ENCODE measurements around the gene FBXO34. TPM values are rescaled to one million over a fixed set of nuclear protein-coding genes. Genes with fewer than 3 reads are reported as not detected.
"Not testable (repeated sequence)": the region's sequence is repeated elsewhere in the genome, so short reads cannot be mapped to it uniquely, and the experiment has no call there.

Gene FBXO34
- total RNA-seq, 1 donor from 2014 or later, result 30.3 TPM

DNA sequence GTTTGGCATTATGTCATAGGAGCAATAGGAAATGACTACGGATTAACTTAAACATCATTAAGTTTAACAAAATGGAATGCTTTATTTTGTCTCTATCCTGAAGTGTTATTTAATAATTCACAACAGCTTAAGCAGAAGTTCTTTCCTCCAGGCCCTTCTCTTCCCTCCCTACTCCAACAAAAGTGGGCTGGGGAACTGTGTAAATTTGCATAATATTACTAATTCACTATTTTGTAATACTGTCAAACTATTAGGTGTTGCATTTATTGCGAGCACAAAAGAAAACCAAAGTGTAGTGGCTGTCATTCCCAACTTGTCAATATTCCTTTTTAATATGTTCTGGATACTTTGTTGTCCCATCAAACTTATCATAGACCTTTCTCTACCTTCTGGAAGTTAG lies 70.6 kb downstream of the FBXO34 start:
- DNase-seq (ENCODE audit: low read depth), result no peak

- not testable (repeated sequence) for DNase-seq (ENCODE audit: low read depth)
Observed at GRCh38 chr14:55344582-55345163, 73.5 kb downstream of the FBXO34 start.

- DNase-seq (ENCODE audit: low read depth), result no peak
Observed at GRCh38 chr14:55347040-55347439, 75.8 kb downstream of the FBXO34 start.

GRCh38 chr14:55347748-55348147 lies 76.5 kb downstream of the FBXO34 start:
- no peak for DNase-seq (ENCODE audit: low read depth)

DNA sequence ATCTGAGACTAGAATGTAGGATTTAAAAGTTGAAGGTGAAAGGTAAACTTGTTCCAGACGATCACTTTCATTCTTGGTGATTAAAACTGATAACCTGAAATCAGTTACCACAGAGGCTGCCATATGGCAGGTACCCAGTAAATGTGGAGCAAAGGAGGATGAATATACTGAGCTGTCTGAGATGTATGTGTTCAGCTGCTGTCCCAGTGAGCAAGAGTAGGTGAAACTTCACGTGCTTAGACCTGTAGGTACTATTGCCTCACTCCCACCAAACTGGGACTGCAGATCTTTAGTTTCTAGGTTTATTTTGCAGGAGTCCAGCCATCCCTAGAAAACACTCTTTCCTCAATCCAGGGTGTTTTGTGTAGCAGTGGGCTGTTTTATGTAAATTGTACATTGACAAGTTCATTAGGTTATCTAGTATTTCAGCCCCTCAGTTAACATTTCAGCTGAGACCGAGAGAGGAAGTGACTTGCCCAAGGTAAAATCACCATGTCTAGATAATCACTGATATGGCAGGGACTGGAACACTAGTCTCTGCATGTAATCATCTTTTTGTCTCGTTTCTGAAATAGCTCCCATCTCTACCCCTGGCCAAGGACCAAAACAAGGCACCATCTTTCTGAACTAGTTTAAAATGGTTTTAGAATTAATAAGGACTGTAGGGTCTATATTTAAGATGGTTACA lies 77.7 kb downstream of the FBXO34 start:
- no peak for DNase-seq (ENCODE audit: low read depth)

DNA sequence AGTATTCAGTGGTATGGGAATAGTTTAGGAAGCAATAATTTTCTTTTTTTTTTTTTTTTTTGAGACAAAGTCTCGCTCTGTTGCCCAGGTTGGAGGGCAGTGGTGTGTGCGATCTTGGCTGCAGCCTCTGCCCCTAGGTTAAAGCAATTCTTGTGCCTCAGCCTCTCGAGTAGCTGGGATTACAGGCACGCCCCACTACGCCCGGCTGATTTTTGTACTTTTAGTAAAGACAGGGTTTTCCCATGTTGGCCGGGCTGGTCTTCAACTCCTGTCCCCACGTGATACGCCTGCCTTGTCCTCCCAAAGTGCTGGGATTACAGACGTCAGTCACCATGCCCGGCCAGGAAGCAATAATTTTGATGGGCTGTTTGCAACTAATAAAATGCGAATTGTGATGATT lies 78.3 kb downstream of the FBXO34 start:
- no peak for DNase-seq (ENCODE audit: low read depth)

DNA sequence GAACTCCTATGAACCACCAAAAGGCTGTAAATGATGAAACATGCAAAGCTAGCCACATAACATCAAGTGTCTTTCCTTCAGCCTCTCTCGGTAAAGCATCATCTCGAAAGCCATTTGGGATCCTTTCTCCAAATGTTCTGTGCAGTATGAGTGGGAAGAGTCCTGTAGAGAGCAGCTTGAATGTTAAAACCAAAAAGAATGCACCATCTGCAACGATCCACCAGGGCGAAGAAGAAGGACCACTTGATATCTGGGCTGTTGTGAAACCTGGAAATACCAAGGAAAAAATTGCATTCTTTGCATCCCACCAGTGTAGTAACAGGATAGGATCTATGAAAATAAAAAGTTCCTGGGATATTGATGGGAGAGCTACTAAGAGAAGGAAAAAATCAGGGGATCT lies 79.2 kb downstream of the FBXO34 start:
- DNase-seq (ENCODE audit: low read depth), result no peak

- DNase-seq (ENCODE audit: low read depth), result no peak
Observed at GRCh38 chr14:55351111-55351510, 79.9 kb downstream of the FBXO34 start.

- no peak for DNase-seq (ENCODE audit: low read depth)
Observed at GRCh38 chr14:55352201-55352600, 81.0 kb downstream of the FBXO34 start.

GRCh38 chr14:55353686-55354467 lies 82.7 kb downstream of the FBXO34 start:
- no peak for DNase-seq (ENCODE audit: low read depth)

- DNase-seq (ENCODE audit: low read depth), result peak; percentile 58
Observed at GRCh38 chr14:55354500-55354899, 83.3 kb downstream of the FBXO34 start.

- no peak for DNase-seq (ENCODE audit: low read depth)
Observed at GRCh38 chr14:55355922-55356321, 84.7 kb downstream of the FBXO34 start.

DNA sequence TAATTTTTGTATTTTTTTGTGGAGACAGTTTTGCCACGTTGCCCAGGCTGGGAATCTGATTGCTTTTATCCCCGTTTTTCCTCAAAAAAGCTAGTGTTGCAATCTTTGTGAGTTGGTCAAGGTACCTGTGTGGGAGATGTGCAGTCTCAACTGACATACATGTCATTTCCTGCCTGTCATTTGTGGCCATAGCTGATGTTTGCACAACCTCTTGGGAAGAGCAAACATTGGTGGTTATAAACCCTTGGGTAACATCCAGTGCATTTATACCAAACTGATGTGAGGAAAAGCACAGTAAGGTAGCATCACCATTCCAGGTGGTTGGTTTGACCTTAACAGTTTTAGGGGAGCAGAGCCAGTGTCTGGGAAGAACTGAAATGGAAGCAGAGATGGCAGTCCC lies 85.7 kb downstream of the FBXO34 start:
- DNase-seq (ENCODE audit: low read depth), result no peak

GRCh38 chr14:55359307-55359706 lies 88.1 kb downstream of the FBXO34 start:
- DNase-seq (ENCODE audit: low read depth), result no peak

DNA sequence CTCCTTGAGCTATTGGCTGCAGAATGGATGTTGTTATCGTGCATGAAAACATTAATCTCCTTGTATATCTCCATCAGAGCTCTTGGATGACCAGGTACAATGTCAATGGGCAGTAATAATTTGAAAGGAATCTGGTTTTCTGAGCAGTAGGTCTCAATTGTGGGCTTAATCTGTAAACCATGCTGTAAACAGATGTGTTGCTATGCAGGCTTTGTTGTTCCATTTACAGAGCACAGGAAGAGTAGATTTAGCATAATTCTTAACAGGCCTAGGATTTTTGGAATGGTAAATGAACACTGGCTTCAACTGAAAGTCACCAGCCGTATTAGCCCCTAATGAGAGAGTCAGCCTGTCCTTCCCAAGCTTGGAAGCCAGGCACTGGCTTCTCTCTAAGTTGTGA lies 90.0 kb downstream of the FBXO34 start:
- DNase-seq (ENCODE audit: low read depth), result no peak

DNA sequence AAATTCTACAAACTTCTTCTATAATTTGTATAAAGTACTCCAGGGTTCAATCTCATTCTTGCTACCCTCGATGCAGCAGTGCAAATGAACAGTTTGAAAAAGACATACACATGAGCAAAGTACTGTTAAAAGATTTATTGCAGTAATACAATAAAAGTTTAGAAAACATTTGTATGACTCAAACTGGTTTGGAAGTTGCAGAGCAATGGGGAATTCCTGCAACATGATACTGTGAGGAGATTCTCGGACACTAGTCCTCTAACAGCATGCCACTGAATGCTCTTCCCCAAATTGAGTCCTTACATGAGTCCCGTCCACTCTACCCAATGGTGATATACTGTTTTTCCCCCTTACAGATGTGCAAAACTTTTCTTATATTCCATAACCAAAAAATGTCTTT lies 95.0 kb downstream of the FBXO34 start:
- peak; percentile 72 for DNase-seq (ENCODE audit: low read depth)

DNA sequence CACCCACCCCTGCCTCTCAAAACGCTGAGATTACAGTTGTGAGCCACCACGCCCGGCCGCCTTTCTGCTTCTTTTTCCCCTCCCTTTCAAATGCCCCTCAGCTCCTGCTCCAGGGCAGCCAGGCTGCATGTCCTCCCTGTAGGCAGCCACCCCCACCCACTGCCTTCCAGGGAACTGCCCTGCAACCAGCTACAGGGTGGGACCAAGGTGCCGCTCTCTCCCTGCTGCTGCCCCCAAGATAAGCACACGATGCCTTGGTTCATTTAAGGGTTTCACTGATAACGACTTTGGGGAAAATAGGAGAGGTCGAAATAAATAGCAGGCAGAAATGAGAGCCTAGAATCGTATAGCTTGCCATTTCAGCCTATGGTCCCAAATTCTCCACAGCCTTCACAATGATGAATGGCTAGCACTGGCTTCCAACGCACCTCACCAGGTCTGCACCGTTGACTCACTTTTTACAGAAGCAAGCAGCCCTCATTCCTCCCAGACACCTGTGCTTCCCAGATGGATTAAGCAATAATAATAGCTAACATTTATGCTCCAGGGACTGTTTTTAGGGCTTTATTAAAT lies 99.7 kb downstream of the FBXO34 start:
- no peak for DNase-seq (ENCODE audit: low read depth)

GRCh38 chr14:55372423-55372822 lies 101.2 kb downstream of the FBXO34 start:
- DNase-seq (ENCODE audit: low read depth), result no peak

DNA sequence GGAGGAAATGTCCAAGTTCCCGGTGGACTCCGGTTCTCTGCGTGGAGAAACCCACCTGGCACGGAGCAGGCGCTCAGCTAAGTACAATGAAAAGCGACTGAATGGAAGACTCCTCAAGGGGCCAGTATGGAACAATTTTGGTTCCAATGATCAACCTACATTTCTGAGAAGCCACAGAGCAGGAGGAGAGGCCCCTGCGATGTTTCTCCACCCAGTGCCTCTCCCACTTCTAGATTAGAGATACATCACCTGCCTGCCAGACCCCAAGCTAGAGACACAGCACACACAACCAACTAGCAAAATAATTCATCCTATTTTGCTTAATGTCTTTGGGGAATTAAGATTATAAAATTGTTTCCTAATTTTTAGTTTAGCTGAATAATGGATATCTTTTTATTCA lies 101.6 kb downstream of the FBXO34 start:
- no peak for DNase-seq (ENCODE audit: low read depth)

DNA sequence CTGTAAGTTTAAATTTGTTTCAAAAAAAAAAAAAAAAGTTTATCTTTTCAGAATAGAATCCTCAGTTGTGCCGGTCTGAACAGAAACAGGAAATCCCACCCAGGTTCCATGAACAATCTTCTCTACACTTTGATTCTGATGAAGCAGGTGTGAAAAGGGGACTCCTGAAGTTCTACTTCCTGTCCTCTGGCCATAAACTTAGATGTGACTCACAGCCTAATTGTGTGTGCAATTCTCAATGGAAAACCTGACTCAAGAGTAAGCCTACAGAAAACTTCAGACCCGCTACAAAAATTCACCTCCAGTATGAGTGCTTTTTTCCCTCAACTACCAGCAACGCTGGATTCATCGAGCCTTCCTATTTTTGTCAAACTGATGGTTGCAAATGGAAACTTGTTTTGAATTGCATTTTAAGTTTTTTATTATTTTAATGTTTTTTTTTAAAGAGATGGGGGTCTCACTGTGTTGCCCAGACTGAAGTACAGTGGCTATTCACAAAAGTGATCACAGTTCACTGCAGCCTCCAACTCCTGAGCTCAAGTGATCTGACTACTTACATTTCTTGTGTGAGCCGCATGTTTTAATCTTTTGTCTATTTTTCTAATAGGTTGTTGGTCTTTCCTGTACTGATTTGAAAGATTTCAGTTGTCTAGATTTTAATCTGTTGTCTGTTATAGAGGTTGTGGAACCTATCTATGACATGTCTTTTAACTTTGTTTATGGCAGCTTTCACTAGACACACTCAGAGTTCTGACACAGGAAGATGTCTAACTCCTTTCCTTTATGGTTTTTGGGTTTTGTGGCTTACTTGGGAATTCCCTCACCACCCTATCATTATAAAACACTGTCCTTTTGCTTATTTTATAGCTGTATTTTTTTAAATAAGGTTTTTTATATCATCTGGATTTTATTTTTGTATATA lies 102.8 kb downstream of the FBXO34 start:
- DNase-seq (ENCODE audit: low read depth), result peak; percentile 48

DNA sequence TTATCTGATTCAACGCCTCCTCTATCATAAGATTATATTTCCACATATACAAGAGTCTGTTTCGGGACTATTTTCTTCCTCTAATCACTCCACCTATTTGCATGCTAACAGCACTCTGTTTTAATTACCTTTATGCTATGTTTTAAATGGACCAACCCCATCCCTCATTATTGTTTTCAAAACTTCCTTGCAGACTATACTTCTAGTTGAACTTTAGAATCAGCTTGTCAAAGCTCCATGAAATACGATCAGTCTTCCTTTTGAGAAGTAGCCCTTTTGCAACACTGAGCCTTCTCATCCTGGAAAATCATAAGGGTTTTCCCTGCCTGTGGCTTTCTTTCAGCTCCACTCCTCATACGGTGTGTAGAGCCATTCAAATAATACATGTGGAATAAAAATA lies 103.5 kb downstream of the FBXO34 start:
- no peak for DNase-seq (ENCODE audit: low read depth)
